GM13976 (cell line): ENCODE measurements around the gene CAPZB.

Source experiments
- DNase-seq: peaks from one replicate; pipeline ENCODE4 v3.0.0; 2012; ENCODE audit warnings: low spot score
- in situ Hi-C: fragments of 300-500 bp; cut with MboI; formaldehyde crosslinking; loops from one replicate; pipeline ENCODE4 v1.12.0; 2022; ENCODE audit warnings: low sequenced_read_pairs, mixed read lengths, inconsistent platforms; ENCODE audit not compliant: unreplicated experiment
- TF ChIP-seq, protein P1 (sequence below): IDR thresholded peaks from 2 replicates; pipeline ENCODE4 v1.5.1; 2012; ENCODE audit warnings: borderline replicate concordance, mild to moderate bottlenecking; ENCODE audit not compliant: insufficient read depth; ENCODE audit errors: extremely low read depth, missing control alignments, control extremely low read depth

CAPZB gene

DNA sequence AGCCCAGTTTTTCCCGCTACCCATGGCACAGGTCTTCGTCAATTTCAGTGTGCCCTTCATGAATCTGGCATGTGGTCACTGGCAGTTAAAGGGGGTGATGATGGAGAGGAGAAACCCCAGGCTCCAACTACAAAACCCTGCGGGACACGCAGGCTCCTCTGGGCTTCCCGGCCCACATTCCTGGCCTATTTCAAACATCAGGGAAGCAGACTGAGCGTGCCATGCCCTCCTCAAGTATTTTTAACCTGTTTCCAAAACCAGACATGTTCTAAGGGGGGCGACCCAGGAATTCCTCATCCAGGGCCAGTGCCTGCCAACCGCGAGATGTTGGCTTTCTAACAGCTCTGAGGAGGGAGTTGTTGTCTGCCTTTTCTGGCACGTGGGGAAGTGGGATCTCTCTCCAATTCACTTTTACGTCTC lies 85.1 kb downstream of the CAPZB start:
- in situ Hi-C loops = no loop called here
- TF ChIP-seq, protein P1, sequence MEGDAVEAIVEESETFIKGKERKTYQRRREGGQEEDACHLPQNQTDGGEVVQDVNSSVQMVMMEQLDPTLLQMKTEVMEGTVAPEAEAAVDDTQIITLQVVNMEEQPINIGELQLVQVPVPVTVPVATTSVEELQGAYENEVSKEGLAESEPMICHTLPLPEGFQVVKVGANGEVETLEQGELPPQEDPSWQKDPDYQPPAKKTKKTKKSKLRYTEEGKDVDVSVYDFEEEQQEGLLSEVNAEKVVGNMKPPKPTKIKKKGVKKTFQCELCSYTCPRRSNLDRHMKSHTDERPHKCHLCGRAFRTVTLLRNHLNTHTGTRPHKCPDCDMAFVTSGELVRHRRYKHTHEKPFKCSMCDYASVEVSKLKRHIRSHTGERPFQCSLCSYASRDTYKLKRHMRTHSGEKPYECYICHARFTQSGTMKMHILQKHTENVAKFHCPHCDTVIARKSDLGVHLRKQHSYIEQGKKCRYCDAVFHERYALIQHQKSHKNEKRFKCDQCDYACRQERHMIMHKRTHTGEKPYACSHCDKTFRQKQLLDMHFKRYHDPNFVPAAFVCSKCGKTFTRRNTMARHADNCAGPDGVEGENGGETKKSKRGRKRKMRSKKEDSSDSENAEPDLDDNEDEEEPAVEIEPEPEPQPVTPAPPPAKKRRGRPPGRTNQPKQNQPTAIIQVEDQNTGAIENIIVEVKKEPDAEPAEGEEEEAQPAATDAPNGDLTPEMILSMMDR = no peak
- no peak for DNase-seq

DNA sequence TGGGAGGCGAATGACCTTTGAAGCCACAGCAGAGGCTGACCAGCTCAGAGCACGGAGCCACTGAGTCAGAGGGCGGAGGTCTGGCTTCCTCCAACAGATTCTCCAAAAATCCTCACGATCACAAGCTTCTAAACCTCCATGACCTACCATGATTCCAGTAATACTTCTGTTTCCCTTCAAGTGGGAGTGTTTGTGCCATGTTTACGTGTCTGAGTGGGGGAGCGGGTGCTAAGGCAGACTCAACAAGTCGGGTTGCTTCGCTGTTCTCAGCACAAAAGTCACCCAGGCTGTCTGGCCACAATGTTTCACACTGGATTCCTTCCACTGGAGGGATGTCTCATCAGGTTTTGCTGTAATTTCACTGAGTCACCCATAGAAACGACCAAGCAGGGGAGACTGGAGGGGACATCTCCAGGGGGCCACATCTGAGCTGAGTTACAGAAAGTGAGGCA lies 87.0 kb downstream of the CAPZB start:
- TF ChIP-seq, protein P1 = no peak
- DNase-seq = no peak
- in situ Hi-C loops = loop anchor here (25.0 kb wide), 1 partner anchor 189 kb away; a partner anchor contains a TSS

DNA sequence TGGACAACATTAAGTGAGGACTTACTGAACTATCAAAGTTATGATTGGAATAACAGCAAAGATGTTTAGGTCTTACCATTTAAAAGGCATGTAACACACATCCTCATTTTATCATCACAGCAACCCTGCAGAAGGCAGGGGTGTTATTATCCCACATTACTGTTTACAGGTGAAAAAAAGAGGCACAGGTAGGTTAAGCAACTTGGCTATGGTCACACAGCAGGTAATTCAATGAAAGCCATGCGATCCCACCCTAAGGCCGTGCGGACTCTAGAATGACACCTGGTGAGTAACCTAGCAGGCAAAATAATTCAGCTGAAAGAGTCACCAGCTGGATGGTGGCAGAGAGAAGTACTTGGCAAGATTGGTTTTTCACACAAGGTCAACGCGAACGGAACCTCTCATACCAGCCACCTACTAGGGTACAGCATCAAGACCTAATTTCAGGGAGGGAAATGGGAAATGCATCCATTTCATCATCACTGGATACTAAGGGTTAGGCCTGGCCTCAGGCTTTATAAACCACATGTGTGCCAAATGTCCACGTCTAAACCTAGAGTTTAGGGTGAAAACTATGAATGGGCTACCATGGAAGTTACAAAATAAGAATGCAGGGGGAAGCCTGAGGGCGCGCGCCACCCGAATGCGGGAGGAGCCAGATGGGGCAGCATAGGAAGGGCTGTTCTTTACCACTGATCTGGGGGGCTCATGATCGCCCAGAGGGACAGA lies 88.0 kb downstream of the CAPZB start:
- in situ Hi-C loops = loop anchor here (25.0 kb wide), 1 partner anchor 190 kb away; a partner anchor contains a TSS
- no peak for DNase-seq

DNA sequence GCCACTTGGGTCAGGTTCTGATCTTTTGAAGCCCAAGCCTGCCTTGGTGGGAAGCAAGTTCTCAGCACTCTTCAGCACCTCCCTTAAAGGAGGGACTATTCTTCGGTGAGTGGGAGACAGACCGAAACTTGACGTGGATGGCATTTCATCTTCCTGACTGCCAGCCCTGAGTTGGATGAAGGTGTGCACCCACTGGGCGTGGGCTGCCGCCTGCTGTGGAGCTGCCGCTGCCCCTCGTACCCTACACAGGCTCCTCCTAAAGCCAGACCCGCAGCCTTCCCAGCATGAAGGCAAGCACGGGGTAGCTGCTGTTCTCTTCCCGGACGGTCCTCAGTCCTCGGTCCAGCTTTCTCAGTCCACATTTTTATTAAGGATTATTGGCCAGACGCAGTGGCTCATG lies 89.1 kb downstream of the CAPZB start:
- TF ChIP-seq, protein P1 = no peak
- in situ Hi-C loops = loop anchor here (25.0 kb wide), 1 partner anchor 191 kb away; a partner anchor contains a TSS
- no peak for DNase-seq

More for the DNA sequence above, 88.0 kb downstream of the CAPZB start:
- TF ChIP-seq, protein P1 = no peak

DNA sequence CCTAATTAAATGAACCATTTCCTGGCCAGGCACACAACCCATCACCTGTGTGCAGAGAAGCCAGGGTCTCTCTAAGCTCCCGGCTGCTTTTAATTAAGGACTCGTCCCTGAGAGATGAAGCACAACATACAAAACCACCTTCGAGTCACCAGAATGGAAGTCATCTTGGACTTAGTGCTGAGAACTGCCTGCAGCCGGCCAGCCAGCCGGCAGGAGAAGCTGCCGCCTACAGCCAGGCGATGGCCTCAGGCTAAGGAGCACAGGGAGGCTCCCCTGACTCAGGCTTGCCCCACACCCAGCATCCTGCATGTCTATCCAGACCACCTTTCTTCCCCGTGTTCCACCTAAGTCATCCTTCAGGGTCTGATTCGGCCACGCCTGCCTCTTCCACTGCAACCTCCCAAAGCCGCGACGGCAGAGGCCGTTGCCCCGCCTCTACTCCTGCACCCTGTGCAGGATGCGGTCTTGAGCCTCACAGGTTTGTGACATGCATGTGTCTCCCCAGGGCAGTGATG lies 89.6 kb downstream of the CAPZB start:
- DNase-seq = no peak
- in situ Hi-C loops = loop anchor here (25.0 kb wide), 1 partner anchor 192 kb away; a partner anchor contains a TSS
- TF ChIP-seq, protein P1 = no peak

DNA sequence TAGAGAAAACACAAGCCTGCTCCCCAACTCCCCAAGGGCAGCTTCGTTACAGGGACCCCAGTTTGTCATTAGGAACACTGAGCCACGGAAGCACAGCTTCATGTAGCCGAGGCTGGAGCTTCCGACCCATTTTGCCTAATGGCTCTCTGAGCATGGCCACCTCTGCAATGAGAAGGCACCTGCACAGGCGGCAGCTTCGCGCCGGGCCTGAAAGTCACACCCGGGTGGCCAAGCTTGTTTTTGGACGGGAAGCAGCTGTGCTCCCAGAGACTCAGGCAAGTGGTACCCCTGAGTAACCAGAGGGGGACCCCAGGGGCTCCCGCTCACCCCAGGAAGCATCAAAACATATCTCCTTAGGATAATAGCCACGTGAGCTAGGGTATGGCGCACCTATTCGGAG lies 92.3 kb downstream of the CAPZB start:
- DNase-seq = no peak
- TF ChIP-seq, protein P1 = no peak
- in situ Hi-C loops = loop anchor here (25.0 kb wide), 1 partner anchor 194 kb away; a partner anchor contains a TSS

DNA sequence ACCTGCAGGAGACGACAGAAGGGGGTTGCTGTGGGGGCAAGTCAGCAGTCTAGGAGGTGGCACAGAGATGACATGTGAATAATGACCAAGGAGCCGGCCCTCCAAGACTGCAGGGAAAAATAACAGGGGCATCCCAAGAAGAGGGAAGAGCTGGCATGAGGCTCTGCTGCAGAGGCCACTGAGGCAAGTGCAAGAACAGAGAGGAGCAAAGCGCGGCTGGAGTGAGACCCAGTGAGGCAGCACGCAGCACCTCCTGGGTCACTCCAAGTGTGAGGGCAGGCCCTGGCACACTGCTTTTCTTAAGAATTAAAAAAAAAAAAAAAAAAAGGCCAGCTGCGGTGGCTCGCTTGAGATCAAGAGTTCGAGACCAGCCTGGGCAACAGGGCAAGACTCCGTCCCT lies 93.1 kb downstream of the CAPZB start:
- in situ Hi-C loops = loop anchor here (25.0 kb wide), 1 partner anchor 195 kb away; a partner anchor contains a TSS
- TF ChIP-seq, protein P1 = no peak
- DNase-seq = no peak
